Chondrocyte (in vitro differentiated cells): ENCODE measurements around the gene PLXNA2. TPM values are rescaled to one million over a fixed set of nuclear protein-coding genes. Genes with fewer than 3 reads are reported as not detected.

ENCODE experiments used
- DNase-seq: peaks from one replicate; pipeline ENCODE4 v3.0.0; 2021; ENCODE audit warnings: mixed read lengths, low spot score
- H3K27ac Mint-ChIP-seq: one replicate; pipeline ENCODE4 v1.8.0; 2021; ENCODE audit warnings: mild to moderate bottlenecking, moderate library complexity, mixed read lengths; ENCODE audit not compliant: unreplicated experiment
- H3K27me3 Mint-ChIP-seq: 2 replicates; pipeline ENCODE4 v1.8.0; 2021; ENCODE audit warnings: low read depth, mixed read lengths
- H3K36me3 Mint-ChIP-seq: 2 replicates; pipeline ENCODE4 v1.8.0; 2021; ENCODE audit warnings: low read depth, mixed read lengths
- H3K4me1 Mint-ChIP-seq: 2 replicates; pipeline ENCODE4 v1.8.0; 2021; ENCODE audit warnings: low read depth, mild to moderate bottlenecking, mixed read lengths
- H3K4me3 Mint-ChIP-seq: one replicate; pipeline ENCODE4 v1.8.0; 2021; ENCODE audit warnings: mild to moderate bottlenecking, moderate library complexity, mixed read lengths; ENCODE audit not compliant: unreplicated experiment
- H3K9me3 Mint-ChIP-seq: 2 replicates; pipeline ENCODE4 v1.8.0; 2021; ENCODE audit warnings: low read depth, mixed read lengths
- CTCF ChIP-seq: fragments of 200-600 bp; sonication (generic); IDR thresholded peaks from 2 replicates; pipeline ENCODE4 v1.5.0; 2021; ENCODE audit warnings: antibody characterized with exemption, mild to moderate bottlenecking, moderate library complexity
- total RNA-seq: library from RNA; stranded (reverse); gene quantifications from 3 replicates; pipeline ENCODE4 v1.2.1, GENCODE V29; 2021

Gene PLXNA2
- total RNA-seq, 1 donor from 2014 or later, result 22.0 TPM

- Mint-ChIP-seq H3K27ac (peak overlapping the region; percentile 74), H3K4me1 (peaks cover 92% of the 10 kb centered on the region), H3K27me3 (no peaks in the 10 kb centered on the region), H3K36me3 (no peaks in the 10 kb centered on the region), H3K9me3 (no peaks in the 10 kb centered on the region), H3K4me3 (no peak overlapping the region)
- no peak for TF ChIP-seq CTCF
- no peak for DNase-seq
These were observed 61.1 kb downstream of the PLXNA2 start for GRCh38 chr1:208182880-208183645.

GRCh38 chr1:208181364-208181763 is 62.8 kb downstream of the PLXNA2 start:
- no peak for TF ChIP-seq CTCF
- DNase-seq, result no peak
- peaks cover 88% of the 10 kb centered on the region for H3K4me1 Mint-ChIP-seq
- no peak overlapping the region for H3K27ac Mint-ChIP-seq
- H3K9me3 Mint-ChIP-seq, result no peaks in the 10 kb centered on the region
- peaks cover under 1% of the 10 kb centered on the region for H3K36me3 Mint-ChIP-seq
- H3K27me3 Mint-ChIP-seq, result no peaks in the 10 kb centered on the region
- H3K4me3 Mint-ChIP-seq, result no peak overlapping the region

GRCh38 chr1:208180421-208180820 is 63.8 kb downstream of the PLXNA2 start:
- no peaks in the 10 kb centered on the region for H3K9me3 Mint-ChIP-seq
- TF ChIP-seq CTCF, result no peak
- peaks cover 2% of the 10 kb centered on the region for H3K36me3 Mint-ChIP-seq
- H3K4me3 Mint-ChIP-seq, result no peak overlapping the region
- DNase-seq, result no peak
- H3K4me1 Mint-ChIP-seq, result peaks cover 80% of the 10 kb centered on the region
- no peaks in the 10 kb centered on the region for H3K27me3 Mint-ChIP-seq
- no peak overlapping the region for H3K27ac Mint-ChIP-seq

GRCh38 chr1:208179961-208180409 is 64.2 kb downstream of the PLXNA2 start:
- no peak overlapping the region for H3K27ac Mint-ChIP-seq
- no peak overlapping the region for H3K4me3 Mint-ChIP-seq
- H3K4me1 Mint-ChIP-seq, result peaks cover 80% of the 10 kb centered on the region
- TF ChIP-seq CTCF, result no peak
- no peaks in the 10 kb centered on the region for H3K27me3 Mint-ChIP-seq
- no peak for DNase-seq
- no peaks in the 10 kb centered on the region for H3K9me3 Mint-ChIP-seq
- peaks cover 2% of the 10 kb centered on the region for H3K36me3 Mint-ChIP-seq

GRCh38 chr1:208179263-208179816 is 64.8 kb downstream of the PLXNA2 start:
- Mint-ChIP-seq H3K4me1 (peaks cover 78% of the 10 kb centered on the region), H3K27ac (no peak overlapping the region), H3K36me3 (peaks cover 2% of the 10 kb centered on the region), H3K4me3 (no peak overlapping the region), H3K27me3 (no peaks in the 10 kb centered on the region), H3K9me3 (no peaks in the 10 kb centered on the region)
- TF ChIP-seq CTCF, result no peak
- no peak for DNase-seq
